GM20431 (cell line): ENCODE results near the gene RIBC2.
"Not testable (repeated sequence)": the region's sequence is repeated elsewhere in the genome, so short reads cannot be mapped to it uniquely, and the experiment has no call there.

Experiments used
- in situ Hi-C: fragments of 300-500 bp; cut with MseI, MboI; formaldehyde crosslinking; loops from one replicate; pipeline ENCODE4 v1.15.0; 2020; ENCODE audit warnings: low sequenced_read_pairs; ENCODE audit not compliant: unreplicated experiment

The RIBC2 gene

DNA sequence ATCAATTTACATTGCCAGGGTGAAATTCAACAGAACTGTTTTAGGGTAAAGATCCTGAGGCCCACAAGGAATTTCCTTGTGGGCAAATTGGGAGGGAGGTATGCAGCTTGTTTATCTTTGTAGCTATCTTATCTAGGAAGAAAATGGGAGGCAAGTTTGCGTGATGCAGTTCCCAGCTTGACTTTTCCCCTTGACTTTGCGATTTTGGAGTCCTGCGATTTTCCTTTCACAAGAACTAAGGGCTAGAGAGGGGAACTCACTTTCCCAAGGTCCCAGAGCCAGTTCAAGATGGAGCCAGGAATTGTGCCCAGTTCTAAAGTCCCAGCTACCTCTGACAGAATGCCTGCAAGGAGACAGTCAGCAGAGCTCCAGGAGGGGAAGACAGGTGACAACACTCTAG is 30.7 kb downstream of the RIBC2 start:
- in situ Hi-C loops: no loop called here

DNA sequence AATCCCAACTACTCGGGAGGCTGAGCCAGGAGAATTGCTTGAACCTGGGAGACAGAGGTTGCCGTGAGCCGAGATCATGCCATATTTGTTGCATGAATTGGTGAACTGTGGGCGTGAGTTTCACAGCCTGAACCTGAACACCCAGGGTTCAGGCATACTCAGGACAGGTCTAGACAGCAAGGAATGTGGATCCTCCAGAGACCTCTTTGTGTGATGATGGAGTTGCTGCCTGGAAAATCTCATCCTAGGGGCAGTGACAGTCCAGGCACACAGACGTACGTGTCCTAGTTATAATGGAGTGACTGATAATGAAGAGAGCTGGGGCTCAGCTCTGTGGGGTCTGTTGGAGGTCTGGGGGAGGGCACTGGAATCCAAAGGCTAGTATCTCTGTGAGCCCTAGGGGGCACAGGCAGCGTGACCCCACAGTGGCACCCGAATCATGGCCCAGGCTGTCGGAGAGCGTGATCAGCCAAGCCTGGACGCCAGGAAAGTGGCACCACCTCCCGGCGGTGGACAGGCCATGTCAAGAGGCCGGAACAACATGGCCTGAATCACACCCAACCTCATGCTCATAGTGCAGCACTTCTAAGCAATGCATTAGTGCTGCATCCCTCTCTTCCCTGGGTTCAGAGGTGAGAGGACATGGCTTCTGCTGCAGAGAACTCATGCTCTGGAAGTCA is 31.7 kb downstream of the RIBC2 start:
- in situ Hi-C loops: no loop called here

DNA sequence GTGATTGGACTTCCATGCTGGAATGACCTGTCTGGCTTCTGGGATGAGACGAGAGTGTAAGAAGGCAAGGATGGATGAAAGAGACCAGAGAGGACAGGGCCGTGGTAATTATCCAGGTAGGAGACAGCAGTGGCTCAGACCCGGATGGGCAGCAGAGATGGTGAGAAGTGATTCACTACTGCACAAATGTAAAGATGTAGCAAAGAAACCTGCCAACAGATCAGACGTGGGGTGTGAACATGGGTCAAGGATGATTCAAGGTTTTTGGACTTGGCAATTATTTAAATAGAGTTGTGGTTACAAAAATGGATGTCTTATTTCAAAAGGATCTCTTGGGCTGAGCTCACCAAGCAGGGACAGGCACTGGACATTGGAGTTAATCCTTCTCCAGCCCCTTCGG is 32.7 kb downstream of the RIBC2 start:
- in situ Hi-C loops: no loop called here

DNA sequence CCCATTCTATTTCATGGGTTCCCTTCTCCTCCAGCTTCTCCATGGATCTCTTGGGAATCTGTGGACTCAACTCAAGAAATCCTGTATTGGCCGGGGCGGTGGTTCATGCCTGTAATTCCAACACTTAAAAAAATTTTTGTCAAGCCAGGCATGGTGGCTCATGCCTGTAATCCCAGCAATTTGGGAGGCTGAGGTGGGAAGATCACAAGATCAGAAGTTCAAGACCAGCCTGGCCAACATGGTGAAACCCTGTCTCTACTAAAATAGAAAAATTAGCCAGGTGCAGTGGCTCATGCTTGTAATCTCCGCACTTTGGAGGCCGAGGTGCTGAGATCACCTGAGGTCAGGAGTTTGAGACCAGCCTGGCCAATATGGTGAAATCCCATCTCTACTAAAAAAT is 34.1 kb downstream of the RIBC2 start:
- in situ Hi-C loops: not testable (repeated sequence)

DNA sequence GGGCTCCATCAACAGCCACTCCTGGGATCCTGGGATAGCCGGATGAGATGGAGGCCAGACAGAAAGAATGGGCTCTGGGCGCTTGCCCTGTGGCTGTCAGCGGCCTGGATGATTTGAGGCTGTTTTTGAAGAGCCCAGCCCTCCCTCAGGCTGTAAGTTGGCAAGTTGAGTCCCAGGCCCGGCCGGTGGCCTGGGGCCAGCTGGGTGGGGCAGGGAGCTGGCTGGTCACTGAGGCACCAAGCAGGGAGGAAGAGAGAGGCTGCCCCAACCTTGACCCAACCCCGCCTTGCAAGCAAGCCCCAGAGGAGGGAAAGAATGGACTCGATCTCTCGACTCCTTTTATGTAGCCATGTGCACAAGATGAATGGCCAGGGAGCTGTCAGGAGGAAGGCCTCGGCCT is 34.9 kb downstream of the RIBC2 start:
- in situ Hi-C loops: no loop called here

DNA sequence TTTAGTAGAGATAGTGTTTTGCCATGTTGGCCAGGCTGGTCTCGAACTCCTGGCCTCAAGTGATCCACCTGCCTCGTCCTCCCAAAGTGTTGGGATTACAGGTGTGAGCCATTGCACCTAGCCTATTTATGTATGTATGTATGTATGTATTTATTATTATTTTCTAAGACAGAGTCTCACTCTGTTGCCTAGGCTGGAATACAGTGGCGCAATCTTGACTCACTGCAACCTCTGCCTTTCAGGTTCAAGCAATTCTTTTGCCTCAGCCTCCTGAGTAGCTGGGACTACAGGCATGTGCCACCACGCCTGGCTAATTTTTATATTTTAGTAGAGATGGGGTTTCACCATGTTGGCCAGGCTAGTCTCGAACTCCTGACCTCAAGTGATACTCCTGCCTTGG is 35.9 kb downstream of the RIBC2 start:
- in situ Hi-C loops: not testable (repeated sequence)

DNA sequence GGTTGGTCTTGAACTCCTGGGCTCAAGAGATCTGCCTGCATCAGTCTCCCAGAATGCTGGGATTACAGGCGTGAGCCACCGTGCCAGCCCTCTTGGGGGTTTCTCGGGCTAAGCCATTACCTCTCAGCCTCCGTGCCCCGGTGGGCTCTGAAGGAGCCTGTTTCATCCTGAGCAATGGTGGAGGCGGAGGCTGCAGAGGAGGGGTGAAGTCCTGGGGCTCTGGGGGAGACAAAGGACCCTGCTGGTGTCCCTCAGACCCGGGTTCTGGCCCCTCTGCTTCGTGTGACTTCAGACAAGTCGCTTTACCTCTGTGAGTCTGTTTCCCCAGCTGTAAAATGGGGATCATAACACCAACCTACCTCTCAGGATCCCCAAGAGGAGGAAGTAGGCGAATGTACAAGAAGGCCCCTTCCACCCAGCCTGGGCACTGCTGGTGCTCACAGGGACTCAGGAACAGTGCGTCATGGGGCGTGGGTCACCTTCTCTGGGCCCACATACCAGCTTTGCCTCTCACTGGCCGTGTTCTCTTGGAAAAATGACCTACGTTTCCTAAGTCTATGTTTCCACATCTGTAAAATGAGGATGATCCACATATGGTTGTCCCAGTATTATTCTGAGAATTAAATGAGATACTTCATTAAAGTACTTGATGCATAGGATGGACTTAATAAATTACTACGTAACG is 36.8 kb downstream of the RIBC2 start:
- in situ Hi-C loops: no loop called here

DNA sequence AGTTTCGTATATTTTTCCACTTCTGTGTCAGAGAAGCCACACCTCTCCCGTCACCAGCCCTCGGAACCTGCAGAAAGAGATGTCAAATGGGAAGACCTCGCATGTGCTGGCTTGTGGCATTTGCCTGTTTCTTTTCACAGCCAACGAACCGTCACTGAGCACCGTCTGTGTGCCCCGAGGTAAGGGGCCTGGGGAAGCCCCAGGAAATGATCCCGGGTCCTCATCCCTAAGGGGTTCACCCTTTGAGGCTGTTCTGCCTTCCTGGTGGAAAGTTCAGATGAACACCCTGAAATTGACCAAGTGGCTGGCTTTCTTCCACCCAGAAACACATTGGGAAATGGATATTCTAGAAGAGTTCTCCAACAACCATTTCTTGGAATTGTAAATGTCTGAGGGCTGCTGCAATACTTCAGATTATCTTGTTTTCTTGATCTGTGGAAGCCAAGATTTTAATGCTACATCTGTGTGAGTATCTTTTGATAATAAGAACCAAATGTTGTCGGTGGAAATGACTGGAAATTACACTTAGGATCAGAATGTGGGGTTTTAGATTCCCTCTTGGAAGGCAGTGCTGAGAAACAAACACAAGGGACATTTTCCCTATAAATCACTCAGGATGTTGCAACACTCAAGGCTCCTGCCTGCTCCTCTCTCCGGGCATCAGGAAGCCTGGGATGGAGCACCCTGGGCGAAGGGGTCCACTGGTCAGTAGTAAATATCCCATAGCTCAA is 37.6 kb downstream of the RIBC2 start:
- in situ Hi-C loops: no loop called here

DNA sequence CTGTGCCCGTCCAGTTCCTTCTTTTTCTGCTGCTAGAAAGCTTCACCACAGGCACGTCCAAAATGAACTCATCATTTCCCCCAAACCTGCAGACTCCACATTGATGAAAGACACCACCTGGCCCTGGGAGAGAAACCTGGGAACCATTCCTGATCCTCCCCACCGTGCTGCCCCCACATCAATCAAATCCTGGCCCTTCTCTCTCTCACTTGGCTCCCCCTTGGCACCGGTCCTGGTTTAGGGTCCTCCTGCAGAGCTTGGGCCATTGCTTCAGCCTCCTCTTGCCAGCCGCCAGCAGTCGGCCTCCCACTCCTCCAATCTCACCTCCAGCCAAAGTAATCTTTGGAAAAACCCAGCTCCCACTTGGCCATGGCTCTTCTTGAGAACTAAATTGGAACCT is 38.5 kb downstream of the RIBC2 start:
- in situ Hi-C loops: no loop called here

DNA sequence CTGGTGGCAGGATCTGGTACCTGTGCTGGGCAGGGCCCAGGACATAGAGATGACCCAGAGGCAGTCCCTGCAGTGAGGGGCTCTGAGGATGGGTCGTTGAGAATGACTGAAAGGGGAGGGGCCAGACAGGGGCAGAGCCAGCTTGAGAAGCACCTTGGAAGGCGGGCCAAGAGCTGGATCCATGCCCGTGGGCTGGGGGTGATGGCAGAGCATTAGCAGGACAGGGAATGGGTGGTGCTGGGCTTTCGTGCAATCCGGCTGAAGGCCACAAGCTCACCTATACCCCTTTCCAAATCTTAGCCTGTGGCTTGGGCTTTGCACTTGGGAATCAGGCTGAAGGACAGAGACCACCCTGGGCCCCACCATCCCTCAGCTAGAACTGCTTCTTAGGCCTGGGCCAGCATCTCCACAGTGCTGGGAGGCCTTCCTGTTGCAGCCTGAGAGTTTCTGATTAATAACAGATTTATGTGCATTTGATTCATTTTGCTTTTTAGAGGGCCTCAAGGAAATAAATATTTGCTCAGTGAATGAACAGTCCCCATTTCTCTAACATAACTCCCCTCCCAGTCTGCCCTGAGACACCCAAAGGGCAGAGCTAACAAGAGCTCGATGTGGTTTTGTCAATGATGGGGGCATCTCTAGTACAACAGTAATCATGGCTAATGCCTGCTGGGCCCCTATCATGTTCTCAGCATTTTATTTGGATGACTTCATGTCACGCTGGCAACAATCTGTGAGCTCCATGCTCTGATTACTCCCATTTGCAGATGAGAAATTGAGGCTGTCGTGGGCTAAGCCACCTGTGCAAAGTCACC is 39.3 kb downstream of the RIBC2 start:
- in situ Hi-C loops: no loop called here

DNA sequence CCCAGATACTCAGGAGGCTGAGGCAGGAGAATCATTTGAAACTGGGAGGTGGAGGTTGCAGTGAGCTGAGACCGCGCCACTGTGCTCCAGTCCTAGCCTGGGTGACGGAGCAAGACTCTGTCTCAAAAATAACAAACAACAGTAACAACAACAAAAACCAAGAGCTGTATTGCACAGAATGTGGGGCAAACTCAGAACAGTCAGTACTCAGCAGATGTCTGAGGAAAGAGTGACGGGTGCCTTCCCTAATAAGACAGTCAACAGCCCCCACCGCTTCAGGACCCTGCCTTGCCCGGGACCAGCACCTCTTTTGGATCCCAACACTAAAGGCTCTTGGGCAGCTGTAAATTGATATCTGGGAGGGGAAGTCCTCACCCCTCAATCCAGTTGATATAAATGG is 40.3 kb downstream of the RIBC2 start:
- in situ Hi-C loops: no loop called here

DNA sequence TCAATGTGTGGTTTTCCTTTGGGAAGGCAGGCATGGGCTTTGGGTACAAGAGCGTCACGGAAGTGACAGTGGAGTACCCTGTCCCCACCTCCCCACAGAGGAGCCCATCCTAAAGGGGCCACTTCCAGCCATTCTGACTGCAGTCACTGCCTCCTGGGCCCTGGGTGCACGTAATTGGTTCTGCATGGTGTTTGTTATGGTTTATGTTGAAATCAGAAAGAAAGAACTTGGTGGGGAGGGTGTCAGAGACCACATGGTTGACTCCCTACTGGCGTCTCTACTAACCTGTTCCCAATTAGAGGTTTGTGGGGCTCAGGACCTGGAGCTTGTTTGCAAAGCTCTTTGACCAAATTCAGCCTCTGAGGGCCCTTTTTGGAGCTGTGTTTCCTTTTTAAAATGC is 40.8 kb downstream of the RIBC2 start:
- in situ Hi-C loops: no loop called here

DNA sequence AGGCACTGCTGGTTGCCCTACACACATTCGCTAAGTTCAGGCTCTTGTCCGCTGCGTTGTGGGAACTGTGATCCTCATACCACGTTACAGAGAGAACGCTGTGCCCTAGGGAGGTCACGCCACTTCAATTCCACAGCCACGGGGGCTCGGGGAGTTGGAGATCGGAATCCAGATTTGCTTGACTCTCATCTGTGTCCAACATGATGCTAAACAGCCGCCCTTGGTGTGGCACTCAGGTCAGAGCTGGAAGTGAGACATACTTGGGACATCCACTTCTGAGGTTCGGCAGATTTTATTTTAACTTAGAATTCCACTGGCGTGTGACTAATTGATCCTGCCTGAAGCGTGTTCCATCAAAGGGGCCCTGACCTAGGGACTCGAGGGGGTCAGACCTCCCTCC is 41.7 kb downstream of the RIBC2 start:
- in situ Hi-C loops: no loop called here

DNA sequence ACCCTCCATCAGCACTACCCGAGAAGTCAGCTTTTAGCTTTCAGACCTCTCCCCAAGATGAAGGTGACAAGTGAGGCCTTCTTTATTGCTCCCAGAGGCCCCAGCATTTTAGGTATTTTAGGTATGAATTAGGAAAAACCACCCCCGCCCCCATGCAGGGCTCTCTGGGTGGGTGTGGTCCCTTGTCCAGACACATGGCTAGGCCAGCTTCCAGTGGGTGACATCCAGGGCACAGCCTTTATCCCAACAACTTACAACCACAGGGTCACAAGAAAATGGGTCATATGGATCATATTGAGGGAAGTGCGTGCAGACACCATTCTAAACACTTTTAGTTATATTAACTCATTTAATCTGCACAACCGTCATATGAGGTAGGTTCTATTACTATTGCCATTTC is 42.1 kb downstream of the RIBC2 start:
- in situ Hi-C loops: no loop called here

DNA sequence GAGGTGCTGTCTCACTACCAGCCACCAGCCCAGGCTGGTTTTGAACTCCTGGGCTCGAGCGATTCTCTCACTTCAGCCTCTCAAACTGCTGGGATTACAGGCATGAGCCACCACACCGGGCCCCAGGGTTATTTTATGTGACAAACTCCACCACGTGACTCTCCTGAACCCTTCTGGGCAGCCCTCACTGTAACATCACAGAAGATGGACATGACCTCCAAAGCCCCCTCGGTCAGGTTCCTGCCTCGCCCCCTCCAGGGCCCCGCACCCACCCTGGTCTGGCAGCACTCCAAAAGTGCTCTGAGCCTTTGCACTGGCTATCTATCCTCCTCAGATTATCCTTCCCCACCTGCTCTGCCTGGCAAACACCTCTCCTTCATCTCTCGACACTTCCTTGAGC is 43.3 kb downstream of the RIBC2 start:
- in situ Hi-C loops: no loop called here

DNA sequence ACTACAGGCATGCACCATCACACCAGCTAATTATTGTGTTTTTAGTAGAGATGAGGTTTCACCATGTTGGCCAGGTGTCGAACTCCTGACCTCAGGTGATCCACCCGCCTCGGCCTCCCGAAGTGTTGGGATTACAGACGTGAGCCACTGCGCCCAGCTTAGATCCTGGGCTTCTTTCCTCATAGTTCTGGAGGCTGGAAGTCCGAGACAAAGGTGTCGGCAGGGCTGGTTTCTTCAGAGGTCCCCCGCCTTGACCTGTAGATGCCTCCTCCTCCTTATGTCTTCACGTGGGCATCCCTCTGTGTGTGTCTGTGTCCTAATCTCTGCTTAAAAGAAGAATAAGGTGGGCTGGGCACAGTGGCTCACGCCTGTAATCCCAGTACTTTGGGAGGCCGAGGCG is 45.0 kb downstream of the RIBC2 start:
- in situ Hi-C loops: no loop called here

DNA sequence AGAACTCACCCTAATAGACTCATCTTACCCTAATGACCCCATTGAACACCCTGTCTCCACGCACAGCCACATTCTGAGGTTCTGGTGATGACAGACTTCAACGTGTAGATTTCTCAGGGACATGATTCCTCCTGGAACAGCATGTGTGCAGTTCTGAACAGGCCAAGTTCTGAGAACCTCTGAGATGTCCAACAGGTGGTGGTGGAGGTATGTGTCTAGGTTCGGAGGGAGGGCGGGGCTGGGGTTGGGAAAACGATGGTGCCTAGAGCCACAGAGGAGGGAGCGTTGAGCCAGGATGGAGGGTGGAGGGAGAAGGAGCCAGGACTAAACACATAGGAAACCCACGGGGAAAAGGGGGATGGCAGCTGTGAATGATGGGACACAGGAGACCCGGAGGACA is 45.7 kb downstream of the RIBC2 start:
- in situ Hi-C loops: no loop called here

DNA sequence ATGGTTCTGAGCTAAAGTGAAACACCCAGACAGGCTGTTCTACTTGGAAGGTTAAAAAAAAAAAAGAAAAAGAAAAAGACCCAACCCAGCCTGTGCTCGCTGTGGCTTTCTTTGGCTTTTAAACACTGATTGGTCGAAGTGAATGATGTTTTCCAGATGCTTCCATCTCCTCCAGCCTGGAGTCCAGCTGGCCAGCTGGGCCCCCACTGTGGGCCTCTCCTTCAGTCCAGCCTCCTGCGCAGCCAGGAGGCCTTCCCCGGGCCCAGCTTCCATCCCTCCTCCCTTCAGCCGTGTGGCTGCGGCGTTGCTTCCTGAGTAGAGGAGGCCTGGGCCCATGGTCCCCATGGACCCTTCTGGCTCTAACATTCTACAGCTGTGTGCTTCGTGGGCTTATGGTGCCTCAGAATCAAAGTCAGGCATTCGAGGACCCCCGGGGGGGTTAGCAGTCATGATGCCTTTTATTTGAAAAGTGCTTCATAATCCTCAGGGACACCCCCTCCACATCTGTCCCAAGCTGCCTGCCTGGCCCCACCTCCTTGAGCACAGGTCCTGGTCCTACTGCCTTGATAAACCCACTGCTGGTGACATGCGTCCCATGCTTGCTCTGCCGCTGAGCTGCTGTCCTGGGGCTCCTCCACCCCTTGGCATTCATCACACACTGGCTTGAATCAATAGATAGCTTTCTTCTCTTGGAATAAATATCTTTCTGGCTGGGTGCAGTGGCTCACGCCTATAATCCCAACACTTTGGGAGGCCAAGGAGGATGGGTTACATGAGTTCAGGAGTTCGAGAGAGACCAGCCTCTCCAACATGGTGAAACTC is 47.0 kb downstream of the RIBC2 start:
- in situ Hi-C loops: no loop called here

DNA sequence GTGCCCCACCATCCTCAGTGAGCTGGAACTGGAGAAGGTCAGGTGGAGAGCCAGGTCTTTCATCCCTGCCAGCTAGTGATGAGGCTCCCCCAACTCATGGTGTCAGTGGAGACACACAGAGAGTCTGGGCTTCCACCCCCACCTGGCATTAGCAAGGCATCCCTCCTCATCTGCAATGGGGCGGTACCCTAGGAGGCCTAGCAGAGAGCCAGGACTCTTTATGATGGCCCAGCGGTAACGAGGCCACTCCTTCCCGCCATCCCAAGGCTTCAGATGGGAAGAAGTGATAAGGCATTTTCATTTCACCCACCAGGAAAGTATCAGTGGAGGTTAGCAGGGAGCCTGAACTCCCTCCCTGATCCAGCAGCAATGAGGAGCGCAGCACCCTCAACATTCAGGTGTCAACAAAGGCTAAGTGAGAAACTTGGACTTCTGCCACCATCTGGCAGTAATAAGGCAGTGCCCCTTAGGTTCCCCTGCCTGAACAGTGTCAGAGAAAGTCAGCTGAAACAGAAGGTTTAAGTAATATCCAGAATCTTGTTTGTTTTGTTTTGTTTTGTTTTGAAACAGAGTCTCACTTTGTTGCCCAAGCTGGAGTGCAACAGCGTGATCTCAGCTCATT is 48.7 kb downstream of the RIBC2 start:
- in situ Hi-C loops: no loop called here
